HG03565 (cell line): ENCODE measurements around the gene PIP5K1C.
A peak's percentile ranks its signal among the peaks of the same experiment; 100 is the strongest.

ENCODE experiments used
- ATAC-seq: cut with Tn5 transposase; IDR thresholded peaks from one replicate; pipeline ENCODE4 v1.9.1; 2021; ENCODE audit warnings: mild to moderate bottlenecking, moderate library complexity; ENCODE audit not compliant: unreplicated experiment

The PIP5K1C gene

GRCh38 chr19:3700242-3701032, at the start of gene PIP5K1C:
Gene PIP5K1C (minus strand): TSS chr19:3700468. CDS start chr19:3700390, 78 bp downstream.
- peak; percentile 81 for ATAC-seq

GRCh38 chr19:3748965-3749364, 48.7 kb upstream of the PIP5K1C start:
- no peak for ATAC-seq

GRCh38 chr19:3746371-3747056, 46.2 kb upstream of the PIP5K1C start:
- ATAC-seq, result no peak

- no peak for ATAC-seq
Measured at GRCh38 chr19:3745363-3746045, 45.2 kb upstream of the PIP5K1C start.

GRCh38 chr19:3743486-3743885, 43.2 kb upstream of the PIP5K1C start:
- ATAC-seq, result no peak

- ATAC-seq, result no peak
Measured at GRCh38 chr19:3740431-3740830, 40.2 kb upstream of the PIP5K1C start.

GRCh38 chr19:3738477-3739220, 38.4 kb upstream of the PIP5K1C start:
- ATAC-seq, result no peak

GRCh38 chr19:3737487-3738205, 37.4 kb upstream of the PIP5K1C start:
- ATAC-seq, result no peak

- no peak for ATAC-seq
Measured at GRCh38 chr19:3736106-3736724, 35.9 kb upstream of the PIP5K1C start.

- ATAC-seq, result no peak
Measured at GRCh38 chr19:3734310-3734600, 34.0 kb upstream of the PIP5K1C start.

GRCh38 chr19:3733549-3734309, 33.5 kb upstream of the PIP5K1C start:
- ATAC-seq, result no peak

- no peak for ATAC-seq
Measured at GRCh38 chr19:3732108-3732507, 31.8 kb upstream of the PIP5K1C start.

- no peak for ATAC-seq
Measured at GRCh38 chr19:3730457-3730958, 30.2 kb upstream of the PIP5K1C start.

GRCh38 chr19:3725640-3726310, 25.5 kb upstream of the PIP5K1C start:
- ATAC-seq, result no peak

- ATAC-seq, result no peak
Measured at GRCh38 chr19:3725121-3725520, 24.9 kb upstream of the PIP5K1C start.

GRCh38 chr19:3723883-3724282, 23.6 kb upstream of the PIP5K1C start:
- no peak for ATAC-seq

- ATAC-seq, result no peak
Measured at GRCh38 chr19:3723110-3723488, 22.8 kb upstream of the PIP5K1C start.

GRCh38 chr19:3722443-3723109, 22.3 kb upstream of the PIP5K1C start:
- ATAC-seq, result no peak
